KOPT-K1 (cell line): ENCODE measurements around the gene VPS9D1.
"Not testable (repeated sequence)": the region's sequence is repeated elsewhere in the genome, so short reads cannot be mapped to it uniquely, and the experiment has no call there.

ENCODE experiments used
- H3K27ac ChIP-seq: fragments of 200-600 bp; sonication (generic); 2 replicates; pipeline ENCODE4 v1.5.1; 2016; ENCODE audit warnings: antibody characterized with exemption, mild to moderate bottlenecking, low read depth, low read length; ENCODE audit not compliant: poor library complexity, severe bottlenecking
- H3K36me3 ChIP-seq: fragments of 200-600 bp; sonication (generic); 2 replicates; pipeline ENCODE4 v1.5.1; 2017; ENCODE audit warnings: antibody characterized with exemption, mild to moderate bottlenecking, low read length, moderate library complexity; ENCODE audit not compliant: insufficient read depth
- H3K9me3 ChIP-seq: fragments of 200-600 bp; sonication (generic); 2 replicates; pipeline ENCODE4 v1.5.1; 2017; ENCODE audit warnings: antibody characterized with exemption, low read length, mild to moderate bottlenecking; ENCODE audit not compliant: insufficient read depth, poor library complexity, severe bottlenecking

VPS9D1 gene

GRCh38 chr16:89678258-89678657 lies 42.4 kb downstream of the VPS9D1 start:
- H3K27ac ChIP-seq = no peak overlapping the region
- no peaks in the 10 kb centered on the region; the same call in 1 of the 2 replicates for H3K36me3 ChIP-seq
- peaks cover 30% of the 10 kb centered on the region for H3K9me3 ChIP-seq

GRCh38 chr16:89672177-89672941 lies 48.3 kb downstream of the VPS9D1 start:
- Histone ChIP-seq H3K27ac (no peak overlapping the region), H3K36me3 (peaks cover 4% of the 10 kb centered on the region; the same call in 1 of the 2 replicates), H3K9me3 (peaks cover 8% of the 10 kb centered on the region)

- not testable (repeated sequence) for H3K36me3 ChIP-seq, H3K9me3 ChIP-seq, H3K27ac ChIP-seq
These were observed 49.1 kb downstream of the VPS9D1 start for GRCh38 chr16:89671565-89671964.

GRCh38 chr16:89670496-89671431 lies 49.9 kb downstream of the VPS9D1 start:
- Histone ChIP-seq H3K36me3 (peaks cover 4% of the 10 kb centered on the region; the same call in 1 of the 2 replicates), H3K27ac (no peak overlapping the region), H3K9me3 (peaks cover 10% of the 10 kb centered on the region)

GRCh38 chr16:89669755-89670154 lies 50.9 kb downstream of the VPS9D1 start:
- peaks cover 10% of the 10 kb centered on the region for H3K9me3 ChIP-seq
- peaks cover 8% of the 10 kb centered on the region; the same call in 1 of the 2 replicates for H3K36me3 ChIP-seq
- no peak overlapping the region for H3K27ac ChIP-seq

GRCh38 chr16:89668790-89669158 lies 51.9 kb downstream of the VPS9D1 start:
- Histone ChIP-seq H3K9me3 (peaks cover 10% of the 10 kb centered on the region), H3K27ac (no peak overlapping the region), H3K36me3 (peaks cover 18% of the 10 kb centered on the region)

- H3K9me3 ChIP-seq = peaks cover 10% of the 10 kb centered on the region
- peaks cover 29% of the 10 kb centered on the region for H3K36me3 ChIP-seq
- H3K27ac ChIP-seq = no peak overlapping the region
These were observed 53.1 kb downstream of the VPS9D1 start for GRCh38 chr16:89667633-89668032.

GRCh38 chr16:89667000-89667399 lies 53.7 kb downstream of the VPS9D1 start:
- H3K9me3 ChIP-seq = peaks cover 10% of the 10 kb centered on the region
- not testable (repeated sequence) for H3K27ac ChIP-seq
- peaks cover 33% of the 10 kb centered on the region for H3K36me3 ChIP-seq

- Histone ChIP-seq H3K9me3 (peaks cover 10% of the 10 kb centered on the region), H3K36me3 (peaks cover 58% of the 10 kb centered on the region)
- H3K27ac ChIP-seq = not testable (repeated sequence)
These were observed 56.5 kb downstream of the VPS9D1 start for GRCh38 chr16:89664238-89664637.

- H3K36me3 ChIP-seq = peaks cover 56% of the 10 kb centered on the region
- peaks cover 2% of the 10 kb centered on the region for H3K9me3 ChIP-seq
- H3K27ac ChIP-seq = no peak overlapping the region
These were observed 59.5 kb downstream of the VPS9D1 start for GRCh38 chr16:89661215-89661614.

- H3K36me3 ChIP-seq = peaks cover 59% of the 10 kb centered on the region
- H3K9me3 ChIP-seq = no peaks in the 10 kb centered on the region
- no peak overlapping the region for H3K27ac ChIP-seq
These were observed 60.6 kb downstream of the VPS9D1 start for GRCh38 chr16:89660146-89660545.

GRCh38 chr16:89658221-89658879 lies 62.3 kb downstream of the VPS9D1 start:
- Histone ChIP-seq H3K9me3 (no peaks in the 10 kb centered on the region), H3K27ac (peak overlapping the region; percentile 79), H3K36me3 (peaks cover 55% of the 10 kb centered on the region)

- peak within 1 kb of the TSS; percentile 79 for H3K27ac ChIP-seq
- H3K36me3 ChIP-seq = peaks cover 53% of the 10 kb centered on the region
- H3K9me3 ChIP-seq = no peaks in the 10 kb centered on the region
These were observed 63.1 kb downstream of the VPS9D1 start, which contains the start of the genes CHMP1A and SPATA33 for GRCh38 chr16:89657442-89658220. Gene CHMP1A (minus strand): TSS chr16:89657708. CDS start chr16:89657588, 120 bp downstream. Gene SPATA33 (plus strand): TSS chr16:89657836. CDS start chr16:89657912, 76 bp downstream.
